K562 (cell line): ENCODE results near the gene XPR1. TPM values are rescaled to one million over a fixed set of nuclear protein-coding genes. Genes with fewer than 3 reads are reported as not detected.

Source experiments
- CBX1 ChIP-seq: sonication (generic); IDR thresholded peaks from 2 replicates; pipeline ENCODE4 v1.6.1; 2016; ENCODE audit warnings: antibody characterized with exemption, low read depth, mild to moderate bottlenecking
- E2F1 ChIP-seq: sonication (generic); formaldehyde crosslinking; IDR thresholded peaks from 2 replicates; pipeline ENCODE4 v1.8.1; 2023; ENCODE audit warnings: mild to moderate bottlenecking, missing genetic modification reagents, moderate library complexity
- FOXO4 ChIP-seq: fragments of 450-650 bp; formaldehyde crosslinking; IDR thresholded peaks from 2 replicates; pipeline ENCODE4 v1.4.0; 2020; ENCODE audit warnings: mild to moderate bottlenecking, moderate library complexity
- GATA2 ChIP-seq: sonication (generic); formaldehyde crosslinking; IDR thresholded peaks from 2 replicates; pipeline ENCODE4 v1.4.0; 2020; ENCODE audit warnings: mild to moderate bottlenecking, missing genetic modification reagents
- HNRNPLL ChIP-seq: fragments of 200-400 bp; formaldehyde crosslinking; IDR thresholded peaks from 2 replicates; pipeline ENCODE4 v1.6.1; 2017; ENCODE audit warnings: low read length, low read depth, mild to moderate bottlenecking; ENCODE audit not compliant: poor library complexity, severe bottlenecking
- MCM7 ChIP-seq, 2 experiments: fragments of 450-650 bp; IDR thresholded peaks; 2 replicates each; pipeline ENCODE4 v1.6.1; 2016 to 2018
- MEF2A ChIP-seq: IDR thresholded peaks from 2 replicates; pipeline ENCODE4 v1.6.1; 2011; ENCODE audit warnings: low read depth, mild to moderate bottlenecking, low read length, moderate library complexity; ENCODE audit not compliant: control insufficient read depth
- NR4A1 ChIP-seq, 2 experiments: fragments of 250-450 bp in 1 of 2; fragments of 450-650 bp in 1 of 2; sonication (Bioruptor Pico) in 1 of 2; IDR thresholded peaks; 2 replicates each; pipeline versions ENCODE4 v1.4.0 to v1.6.1; 2016 to 2020; ENCODE audit warnings: mild to moderate bottlenecking in 2 of 2, missing compliant biosample characterization in 1 of 2, missing genetic modification characterization in 1 of 2, moderate library complexity in 1 of 2
- PYGO2 ChIP-seq: fragments of 450-650 bp; IDR thresholded peaks from 2 replicates; pipeline ENCODE4 v1.6.1; 2016; ENCODE audit warnings: mild to moderate bottlenecking, missing genetic modification characterization, moderate library complexity, missing compliant biosample characterization
- SMARCC2 ChIP-seq: fragments of 450-650 bp; IDR thresholded peaks from 2 replicates; pipeline ENCODE4 v1.6.1; 2017; ENCODE audit warnings: antibody characterized with exemption, moderate library complexity, mild to moderate bottlenecking, low read depth
- SP2 ChIP-seq: IDR thresholded peaks from 2 replicates; pipeline ENCODE4 v1.6.1; 2011; ENCODE audit warnings: mild to moderate bottlenecking, low read depth, low read length, moderate library complexity; ENCODE audit not compliant: poor library complexity, severe bottlenecking; ENCODE audit errors: extremely low read depth
- TBP ChIP-seq: optimal IDR thresholded peaks from 2 replicates; pipeline ENCODE3; 2011; ENCODE audit warnings: low read depth, low read length, improper control_type of control experiment
- ZBED1 ChIP-seq: IDR thresholded peaks from 2 replicates; pipeline ENCODE4 v1.6.1; 2014
- ZBTB34 ChIP-seq: fragments of 250-450 bp; sonication (Bioruptor Pico); IDR thresholded peaks from 2 replicates; pipeline ENCODE4 v1.8.0; 2021; ENCODE audit warnings: mild to moderate bottlenecking, moderate library complexity
- ZNF347 ChIP-seq: fragments of 450-650 bp; formaldehyde crosslinking; IDR thresholded peaks from 2 replicates; pipeline ENCODE4 v1.4.0; 2020; ENCODE audit warnings: low read depth, mild to moderate bottlenecking, moderate library complexity
- ZNF407 ChIP-seq: fragments of 450-650 bp; IDR thresholded peaks from 2 replicates; pipeline ENCODE4 v1.6.1; 2016; ENCODE audit warnings: low read depth
- polyA plus RNA-seq, 8 experiments: library from polyadenylated mRNA; depleted of rRNA in 4 of 8; stranded (reverse) in 5 of 8; unstranded in 3 of 8; fragments of >200 nt; fragmentation: Nextera tagmentation in 2 of 8; fragmentation: Illumina TruSeq in 1 of 8; extraction: Ambion mirVana in 2 of 8; extraction: Trizol in 1 of 8; gene quantifications; 2 replicates each; pipeline versions ENCODE4 v1.2.1 to v1.2.3, GENCODE V29; 2011 to 2014; ENCODE audit warnings: inconsistent platforms in 1 of 8, missing spikeins in 1 of 8
- total RNA-seq, 7 experiments: library from RNA; depleted of rRNA in 6 of 7; stranded (reverse); fragments of >200 nt in 6 of 7; fragmentation: Illumina TruSeq in 2 of 7; extraction: Trizol in 2 of 7; gene quantifications; 2 replicates each; pipeline versions ENCODE4 v1.2.1 to v1.2.3, GENCODE V29; 2011 to 2021; ENCODE audit warnings: low replicate concordance in 1 of 7

XPR1 gene
- total and polyA plus RNA-seq, 9 of the 15 experiments (the other 6 are each of a cell fraction or from before 2014, with no cell fraction given): 3.0 to 66.2 (median 38.6) TPM

GRCh38 chr1:180854456-180854855 is 222.6 kb downstream of the XPR1 start (continued):
- TF ChIP-seq SMARCC2 (no peak), FOXO4 (CRISPR knock-in tag) (no peak), E2F1 (no peak), ZNF407 (no peak), MCM7 (IDR thresholded peaks at IDR 0.05) (no peak), ZBTB34 (CRISPR knock-in tag) (no peak), SP2 (no peak), TBP (no peak), ZNF347 (CRISPR knock-in tag) (no peak), ZBED1 (peak; percentile 98), PYGO2 (tag) (no peak), HNRNPLL (no peak), NR4A1 (CRISPR knock-in tag; IDR thresholded peaks at IDR 0.05) (no peak), NR4A1 (tag; IDR thresholded peaks at IDR 0.05) (no peak), MEF2A (peak; percentile 32; the same call in 1 of the 2 replicates), GATA2 (CRISPR knock-in tag) (peak; percentile 66), CBX1 (no peak)
